D721Med (cell line): ENCODE data around the gene CSNK1A1.
"Not testable (repeated sequence)": the region's sequence is repeated elsewhere in the genome, so short reads cannot be mapped to it uniquely, and the experiment has no call there.

Experiments
- DNase-seq: peaks from one replicate; pipeline ENCODE4 v3.0.0; 2011; ENCODE audit warnings: low spot score; ENCODE audit not compliant: insufficient read length
- FAIRE-seq: peaks from 2 replicates; lab custom pipeline; 2011; peaks lifted over from hg19 to GRCh38; lab: Jason Lieb, UNC
- TF ChIP-seq, protein P1 (sequence below): IDR thresholded peaks from 2 replicates; pipeline ENCODE4 v1.5.1; 2012; ENCODE audit warnings: mild to moderate bottlenecking, control low read depth; ENCODE audit not compliant: insufficient read depth; ENCODE audit errors: missing control alignments

The CSNK1A1 gene

GRCh38 chr5:149448831-149449714, 102.2 kb downstream of the CSNK1A1 start:
- FAIRE-seq, result no peak
- TF ChIP-seq, protein P1, sequence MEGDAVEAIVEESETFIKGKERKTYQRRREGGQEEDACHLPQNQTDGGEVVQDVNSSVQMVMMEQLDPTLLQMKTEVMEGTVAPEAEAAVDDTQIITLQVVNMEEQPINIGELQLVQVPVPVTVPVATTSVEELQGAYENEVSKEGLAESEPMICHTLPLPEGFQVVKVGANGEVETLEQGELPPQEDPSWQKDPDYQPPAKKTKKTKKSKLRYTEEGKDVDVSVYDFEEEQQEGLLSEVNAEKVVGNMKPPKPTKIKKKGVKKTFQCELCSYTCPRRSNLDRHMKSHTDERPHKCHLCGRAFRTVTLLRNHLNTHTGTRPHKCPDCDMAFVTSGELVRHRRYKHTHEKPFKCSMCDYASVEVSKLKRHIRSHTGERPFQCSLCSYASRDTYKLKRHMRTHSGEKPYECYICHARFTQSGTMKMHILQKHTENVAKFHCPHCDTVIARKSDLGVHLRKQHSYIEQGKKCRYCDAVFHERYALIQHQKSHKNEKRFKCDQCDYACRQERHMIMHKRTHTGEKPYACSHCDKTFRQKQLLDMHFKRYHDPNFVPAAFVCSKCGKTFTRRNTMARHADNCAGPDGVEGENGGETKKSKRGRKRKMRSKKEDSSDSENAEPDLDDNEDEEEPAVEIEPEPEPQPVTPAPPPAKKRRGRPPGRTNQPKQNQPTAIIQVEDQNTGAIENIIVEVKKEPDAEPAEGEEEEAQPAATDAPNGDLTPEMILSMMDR, result peak; percentile 34
- no peak for DNase-seq

DNA sequence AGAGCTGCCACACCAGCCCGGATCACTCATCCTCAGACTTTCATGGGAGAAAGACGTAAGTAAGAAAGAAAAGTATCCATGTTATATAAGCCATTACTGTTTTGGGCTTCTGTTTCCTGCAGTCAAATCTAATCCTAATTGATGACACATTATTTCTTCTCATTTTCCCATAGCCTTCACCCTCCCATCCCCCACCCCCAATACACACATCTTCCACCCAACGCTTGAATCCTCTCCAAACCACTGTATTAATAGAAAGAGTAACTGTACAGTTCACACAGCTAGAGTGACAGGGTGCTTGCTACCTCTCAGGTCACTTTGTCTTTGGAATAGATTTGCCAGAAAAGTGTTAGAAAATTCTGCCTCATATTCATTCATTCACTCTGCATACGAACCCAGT, 102.8 kb downstream of the CSNK1A1 start:
- TF ChIP-seq, protein P1, result no peak
- no peak for DNase-seq
- no peak for FAIRE-seq

DNA sequence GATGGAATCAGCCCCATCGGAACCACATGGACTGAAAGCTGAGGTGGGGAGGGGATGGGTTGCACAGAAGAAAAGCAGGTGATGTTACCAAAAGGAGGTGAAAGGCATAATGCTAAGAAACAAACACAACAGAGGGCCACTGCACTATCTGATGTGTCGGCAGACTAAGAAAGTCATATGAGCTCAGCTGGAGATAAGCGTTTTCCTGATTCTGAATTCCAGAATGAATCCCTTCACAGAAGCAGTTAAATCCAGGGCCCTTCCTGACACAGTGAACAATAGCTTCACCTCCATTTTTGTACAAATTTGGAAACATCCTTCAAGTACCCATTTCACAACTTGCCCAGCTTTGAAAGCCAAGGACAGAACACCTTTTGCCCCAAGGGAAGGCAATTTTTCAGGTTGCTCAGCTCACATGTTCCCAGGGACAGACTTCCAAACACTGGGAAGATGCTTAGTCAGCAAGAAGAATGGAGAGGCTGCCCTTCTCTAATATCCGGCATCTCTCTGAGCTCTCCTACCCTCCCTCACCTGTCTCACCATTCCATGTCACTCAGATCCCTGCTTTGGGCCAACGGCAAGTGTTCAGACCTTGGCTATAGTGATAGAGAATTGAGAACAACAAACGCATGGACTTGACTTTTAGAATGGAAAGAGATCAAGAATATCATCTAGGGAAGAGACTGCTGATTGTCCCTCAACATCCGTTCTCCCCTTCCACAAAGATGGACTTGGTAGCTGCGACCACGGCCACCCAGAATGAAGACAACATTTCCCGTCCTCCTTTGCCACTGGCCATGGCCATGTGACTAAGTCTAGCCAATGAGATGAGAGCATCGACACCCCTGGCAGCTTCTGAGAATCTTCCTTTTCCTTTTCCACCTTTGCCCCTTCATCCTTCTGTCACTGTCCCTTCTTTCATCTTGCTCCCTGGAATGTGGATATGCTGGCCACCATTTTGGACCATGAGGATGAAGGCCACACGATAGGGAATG, 103.6 kb downstream of the CSNK1A1 start:
- no peak for FAIRE-seq
- TF ChIP-seq, protein P1, result no peak
- DNase-seq, result no peak

DNA sequence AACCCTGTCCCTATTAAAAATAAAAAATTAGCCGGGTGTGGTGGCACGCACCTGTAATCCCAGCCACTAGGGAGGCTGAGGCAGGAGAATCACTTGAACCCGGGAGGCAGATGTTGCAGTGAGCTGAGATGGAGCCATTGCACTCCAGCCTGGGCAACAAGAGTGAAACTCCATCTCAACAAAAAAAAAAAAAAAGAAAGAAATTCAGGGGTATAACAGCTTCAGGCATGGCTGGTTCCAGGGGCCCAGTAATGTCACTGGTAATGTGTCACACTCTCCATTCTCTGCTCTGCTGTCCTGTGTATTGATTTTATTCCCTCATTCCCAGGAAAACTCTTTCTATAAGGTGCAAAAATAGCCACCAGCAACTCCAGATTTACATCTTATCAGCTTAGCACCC, 104.4 kb downstream of the CSNK1A1 start:
- FAIRE-seq, DNase-seq: not testable (repeated sequence)

DNA sequence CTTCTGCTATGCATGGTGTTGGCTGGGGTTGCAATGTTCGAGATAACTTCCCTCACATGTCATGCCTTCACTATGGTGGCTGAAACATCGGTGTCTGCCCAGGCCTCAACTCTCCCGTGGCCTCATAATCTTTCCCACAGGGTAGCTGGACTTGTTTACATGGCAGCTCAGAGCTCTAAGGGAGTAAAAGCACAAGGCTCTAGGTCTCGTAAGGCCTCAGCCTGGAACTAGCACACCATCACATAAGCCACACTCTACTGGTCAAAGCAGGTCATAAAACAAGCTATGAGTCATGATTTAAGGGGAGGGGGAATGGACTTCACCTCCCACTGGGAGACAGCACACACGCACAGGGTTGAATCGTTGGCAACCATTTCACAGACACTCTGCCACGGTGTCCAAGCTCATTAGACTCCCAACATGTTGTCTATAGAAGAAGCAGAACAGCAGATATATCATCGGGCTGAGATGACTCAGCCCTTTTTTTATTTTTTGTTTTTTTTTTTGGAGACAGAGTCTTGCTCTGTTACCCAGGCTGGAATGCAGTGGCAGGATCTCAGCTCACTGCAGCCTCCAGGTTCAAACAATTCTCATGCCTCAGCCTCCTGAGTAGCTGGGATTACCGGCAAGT, 105.4 kb downstream of the CSNK1A1 start:
- TF ChIP-seq, protein P1, result no peak
- FAIRE-seq (no peak), DNase-seq (no peak)

DNA sequence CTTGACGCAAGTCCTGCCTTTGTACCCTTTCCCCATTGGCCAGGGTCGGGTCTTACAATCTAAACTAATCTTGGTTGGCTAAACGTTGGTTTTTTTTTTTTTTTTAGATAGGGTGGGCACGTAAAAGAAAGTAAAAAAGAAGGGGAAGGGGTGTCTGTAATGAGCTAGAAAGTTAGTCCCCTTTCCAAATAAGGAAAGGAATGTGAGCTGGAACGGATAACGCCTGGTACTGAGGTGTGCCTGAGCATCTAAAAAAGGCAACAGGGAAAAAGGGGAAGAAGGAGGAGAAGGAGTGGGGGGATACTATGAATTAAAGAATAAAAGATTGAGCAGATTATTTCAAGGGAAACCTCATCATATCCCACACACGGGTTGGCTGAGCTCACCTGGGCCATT, 105.9 kb downstream of the CSNK1A1 start:
- TF ChIP-seq, protein P1, result no peak
- FAIRE-seq (no peak), DNase-seq (no peak)

DNA sequence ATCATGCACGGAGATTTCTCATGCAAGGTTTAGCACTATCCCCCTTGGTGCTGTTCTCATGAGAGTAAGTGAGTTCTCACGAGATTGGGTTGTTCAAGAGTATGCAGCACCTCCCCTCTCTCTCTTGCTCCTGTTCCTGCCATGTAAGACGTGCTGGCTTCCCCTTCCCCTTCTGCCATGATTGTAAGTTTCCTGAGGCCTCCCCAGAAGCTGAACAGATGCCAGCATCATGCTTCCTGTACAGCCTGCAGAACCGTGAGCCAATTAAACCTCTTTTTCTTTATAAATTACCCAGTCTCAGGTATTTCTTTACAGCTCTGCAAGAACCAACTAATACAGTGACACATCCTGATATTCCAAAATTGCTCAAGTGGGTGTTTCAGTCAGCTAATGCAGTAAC, 106.8 kb downstream of the CSNK1A1 start:
- not testable (repeated sequence) for DNase-seq, FAIRE-seq
